Right atrium auricular region (tissue), 2 donors: ENCODE data around the gene SYTL2. TPM values are rescaled to one million over a fixed set of nuclear protein-coding genes. Genes with fewer than 3 reads are reported as not detected.

Source experiments
- DNase-seq: peaks from one replicate; pipeline ENCODE4 v3.0.0-alpha.2; 2019; ENCODE audit warnings: low spot score
- H3K27ac ChIP-seq, 2 donors: fragments of 200-600 bp; sonication (generic); 1 replicate in 1 of 2; 2 replicates in 1 of 2; pipeline ENCODE4 v1.5.1; 2016 to 2019
- H3K27me3 ChIP-seq, 2 donors: fragments of 200-600 bp; sonication (generic); one replicate each; pipeline versions ENCODE4 v1.5.1 to v1.6.0; 2017 to 2019
- H3K36me3 ChIP-seq: fragments of 200-600 bp; sonication (generic); one replicate; pipeline ENCODE4 v1.5.1; 2016
- H3K4me1 ChIP-seq, 2 donors: fragments of 200-600 bp; sonication (generic); one replicate each; pipeline versions ENCODE4 v1.5.1 to v1.6.0; 2017 to 2019
- H3K4me3 ChIP-seq, 2 donors: fragments of 200-600 bp; sonication (generic); 1 replicate in 1 of 2; 2 replicates in 1 of 2; pipeline ENCODE4 v1.5.1; 2017 to 2019; ENCODE audit warnings: mild to moderate bottlenecking in 1 of 2, moderate library complexity in 1 of 2
- H3K9me3 ChIP-seq, 2 donors: fragments of 200-600 bp; sonication (generic); one replicate each; pipeline ENCODE4 v1.5.1; 2019
- total RNA-seq, 2 donors: library from RNA; depleted of rRNA; stranded (reverse); fragments of >200 nt; gene quantifications; one replicate each; pipeline ENCODE4 v1.1.0, GENCODE V29; 2016
- TF ChIP-seq, protein P1 (sequence below), 2 donors: fragments of 200-600 bp; sonication (generic); IDR thresholded peaks; one replicate each; pipeline ENCODE4 v1.5.1; 2019; ENCODE audit warnings: antibody characterized with exemption in 2 of 2

Gene SYTL2
- total RNA-seq, 2 donors from 2014 or later = 5.0 to 12.1 TPM

DNA sequence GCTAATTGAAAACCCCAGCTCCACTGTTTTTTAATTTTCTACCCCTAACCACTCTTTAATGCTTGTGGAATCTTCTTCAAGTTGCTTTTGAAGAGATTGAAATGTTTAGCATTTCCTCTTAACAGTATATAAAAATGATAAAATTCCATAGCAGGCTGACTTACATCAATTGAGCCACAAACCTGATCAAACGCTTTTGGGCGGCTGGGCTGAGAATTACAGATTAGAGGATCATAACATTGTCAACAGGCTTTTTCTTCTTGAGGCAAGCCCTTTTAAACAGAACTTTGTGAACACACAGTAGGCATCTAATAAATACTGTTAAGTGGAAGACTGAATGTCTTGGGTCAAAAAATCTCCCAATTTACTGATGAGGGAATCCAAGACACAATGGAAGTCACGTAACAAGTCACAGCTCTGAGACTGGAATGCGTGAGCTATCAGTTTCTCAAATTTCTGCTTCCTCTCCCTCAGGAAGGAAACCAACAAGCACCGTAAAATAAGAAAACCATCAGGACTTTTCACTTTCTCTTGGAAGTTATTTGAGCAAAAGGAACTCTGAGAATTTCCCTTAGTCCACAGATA lies 75.0 kb downstream of the SYTL2 start:
- Histone ChIP-seq H3K27ac (peak overlapping the region in 1 of 2 donors; percentile 30), H3K27me3 (no peaks in the 10 kb centered on the region)

DNA sequence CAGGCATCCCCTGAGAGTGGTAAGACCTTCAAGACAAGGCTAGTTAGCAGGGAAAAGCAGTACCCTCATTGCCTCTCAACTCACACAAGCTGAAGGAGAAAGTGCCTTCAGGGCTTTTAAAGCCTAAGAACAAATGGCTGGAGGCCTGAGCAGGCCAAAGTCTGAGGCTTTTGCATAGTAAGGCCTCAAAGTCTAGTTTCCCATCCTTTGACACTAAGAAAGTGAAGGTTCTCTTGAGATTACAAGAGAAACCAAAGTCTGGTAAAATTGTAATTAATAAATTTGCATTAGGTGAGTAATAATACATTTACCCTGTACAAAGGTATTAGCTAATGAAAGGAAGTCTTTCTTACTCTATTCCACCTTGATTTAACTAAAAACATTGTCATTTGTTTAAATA lies 78.0 kb downstream of the SYTL2 start:
- Histone ChIP-seq H3K4me1 (peaks cover 0 to 3% of the 10 kb centered on the region in 2 donors), H3K9me3 (no peaks in the 10 kb centered on the region), H3K27ac (no peak overlapping the region), H3K27me3 (no peaks in the 10 kb centered on the region), H3K36me3 (no peaks in the 10 kb centered on the region), H3K4me3 (no peak overlapping the region)
- TF ChIP-seq, protein P1, sequence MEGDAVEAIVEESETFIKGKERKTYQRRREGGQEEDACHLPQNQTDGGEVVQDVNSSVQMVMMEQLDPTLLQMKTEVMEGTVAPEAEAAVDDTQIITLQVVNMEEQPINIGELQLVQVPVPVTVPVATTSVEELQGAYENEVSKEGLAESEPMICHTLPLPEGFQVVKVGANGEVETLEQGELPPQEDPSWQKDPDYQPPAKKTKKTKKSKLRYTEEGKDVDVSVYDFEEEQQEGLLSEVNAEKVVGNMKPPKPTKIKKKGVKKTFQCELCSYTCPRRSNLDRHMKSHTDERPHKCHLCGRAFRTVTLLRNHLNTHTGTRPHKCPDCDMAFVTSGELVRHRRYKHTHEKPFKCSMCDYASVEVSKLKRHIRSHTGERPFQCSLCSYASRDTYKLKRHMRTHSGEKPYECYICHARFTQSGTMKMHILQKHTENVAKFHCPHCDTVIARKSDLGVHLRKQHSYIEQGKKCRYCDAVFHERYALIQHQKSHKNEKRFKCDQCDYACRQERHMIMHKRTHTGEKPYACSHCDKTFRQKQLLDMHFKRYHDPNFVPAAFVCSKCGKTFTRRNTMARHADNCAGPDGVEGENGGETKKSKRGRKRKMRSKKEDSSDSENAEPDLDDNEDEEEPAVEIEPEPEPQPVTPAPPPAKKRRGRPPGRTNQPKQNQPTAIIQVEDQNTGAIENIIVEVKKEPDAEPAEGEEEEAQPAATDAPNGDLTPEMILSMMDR (IDR thresholded peaks at IDR 0.05) = no peak
- no peak for DNase-seq

More for the DNA sequence above, 75.0 kb downstream of the SYTL2 start:
- Histone ChIP-seq H3K4me1 (peaks cover 0 to 9% of the 10 kb centered on the region in 2 donors), H3K9me3 (no peaks in the 10 kb centered on the region), H3K36me3 (no peaks in the 10 kb centered on the region), H3K4me3 (no peak overlapping the region)
- no peak for DNase-seq
- TF ChIP-seq, protein P1 (IDR thresholded peaks at IDR 0.05) = no peak

DNA sequence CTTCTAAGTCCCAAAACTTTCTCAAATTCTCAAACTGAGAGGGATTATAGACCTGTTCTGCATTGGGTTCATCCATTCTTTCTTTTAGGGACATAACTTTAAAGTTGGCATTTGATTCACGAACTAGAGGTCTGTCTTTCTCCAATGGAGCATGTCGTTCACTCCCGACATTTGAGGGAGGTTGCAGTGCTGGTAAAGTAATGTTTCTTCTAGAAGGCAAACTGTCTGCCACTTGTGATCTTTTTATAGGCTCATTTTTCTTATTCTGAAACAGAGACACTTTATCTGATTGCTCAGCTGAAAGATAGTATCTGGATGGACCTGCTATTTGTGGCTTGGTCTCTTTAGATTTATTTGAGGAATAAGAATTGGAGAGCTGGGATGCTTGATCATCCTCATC lies 84.6 kb downstream of the SYTL2 start:
- Histone ChIP-seq H3K36me3 (no peaks in the 10 kb centered on the region), H3K4me3 (no peak overlapping the region), H3K27ac (no peak overlapping the region), H3K4me1 (peaks cover 0 to 8% of the 10 kb centered on the region in 2 donors), H3K9me3 (no peaks in the 10 kb centered on the region), H3K27me3 (no peaks in the 10 kb centered on the region)
- TF ChIP-seq, protein P1 (IDR thresholded peaks at IDR 0.05) = no peak
- DNase-seq = no peak

DNA sequence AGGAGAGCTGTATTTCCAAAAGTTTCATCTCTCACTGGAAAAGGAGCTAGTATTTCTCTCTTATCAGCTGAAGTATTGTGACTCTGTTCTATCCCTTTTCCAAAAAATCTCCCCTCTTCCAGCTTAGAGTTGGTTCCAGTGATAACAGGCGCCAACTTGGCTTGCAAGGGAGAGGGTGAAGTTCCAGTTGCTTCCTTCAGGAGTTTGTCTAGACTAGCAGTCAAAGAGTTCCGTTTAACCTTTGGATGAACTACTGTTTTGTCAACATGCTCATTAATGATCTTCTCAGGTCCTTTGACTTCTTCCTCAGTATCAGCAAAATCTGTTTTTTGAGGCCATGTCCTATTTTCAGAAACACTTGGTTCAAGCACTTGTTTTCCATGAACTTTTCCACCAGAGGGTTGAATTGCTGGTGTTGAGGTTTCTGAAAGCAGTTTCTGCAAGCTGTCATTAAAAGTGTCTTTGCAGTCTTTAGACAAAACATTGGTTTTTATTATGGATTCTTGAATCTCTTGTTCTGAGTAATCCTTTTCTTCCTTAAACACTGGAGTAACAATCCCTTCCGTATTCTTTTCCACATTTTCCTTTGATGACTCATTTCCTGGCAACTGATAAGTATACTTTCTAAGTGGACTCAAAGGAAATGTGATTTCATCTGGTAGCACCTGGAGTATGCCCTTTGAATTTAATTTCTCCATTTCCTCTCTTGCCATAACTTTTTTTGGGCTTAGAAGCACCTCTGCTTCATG lies 85.3 kb downstream of the SYTL2 start:
- Histone ChIP-seq H3K9me3 (no peaks in the 10 kb centered on the region), H3K36me3 (no peaks in the 10 kb centered on the region), H3K4me1 (peaks cover 0 to 8% of the 10 kb centered on the region in 2 donors), H3K4me3 (no peak overlapping the region), H3K27me3 (no peaks in the 10 kb centered on the region), H3K27ac (peak overlapping the region in 1 of 2 donors; percentile 45)
- TF ChIP-seq, protein P1 (IDR thresholded peaks at IDR 0.05) = no peak
- no peak for DNase-seq

DNA sequence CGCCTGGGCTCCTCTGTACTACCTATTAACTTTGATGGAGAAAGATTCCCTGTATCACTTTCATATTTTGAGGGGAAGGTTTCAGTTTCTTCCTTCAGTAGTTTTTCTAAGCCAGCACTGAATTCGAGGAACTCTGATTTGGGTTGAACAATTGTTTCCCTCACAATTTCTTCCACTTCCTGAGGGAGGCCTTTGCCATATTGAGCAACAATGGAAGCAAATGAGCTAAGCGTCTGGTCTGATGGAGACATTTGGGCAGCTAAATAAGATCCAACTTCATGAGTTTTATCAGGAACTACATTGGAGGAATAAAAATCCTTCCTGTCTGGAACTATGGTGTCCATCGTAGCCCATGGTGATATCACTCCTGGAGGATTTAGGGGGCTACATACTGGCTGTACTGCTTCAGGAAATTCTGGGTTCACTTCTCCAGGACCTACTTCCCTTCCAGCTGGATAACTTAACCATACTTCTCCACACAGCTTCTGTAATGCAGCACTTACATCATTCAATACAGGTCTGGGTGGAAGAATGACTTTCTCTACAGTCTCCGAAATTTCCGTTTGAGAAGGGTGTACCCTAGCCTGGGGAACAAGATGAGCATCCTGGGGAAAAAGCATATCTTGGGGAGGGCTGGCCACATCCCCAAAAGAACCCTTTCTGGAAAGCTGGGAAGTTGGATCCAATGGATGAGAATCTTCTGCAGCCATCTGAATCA lies 86.0 kb downstream of the SYTL2 start:
- Histone ChIP-seq H3K9me3 (no peaks in the 10 kb centered on the region), H3K4me3 (no peak overlapping the region), H3K27me3 (no peaks in the 10 kb centered on the region), H3K4me1 (peaks cover 0 to 8% of the 10 kb centered on the region in 2 donors), H3K36me3 (no peaks in the 10 kb centered on the region), H3K27ac (peak overlapping the region in 1 of 2 donors; percentile 45)
- no peak for DNase-seq
- TF ChIP-seq, protein P1 (IDR thresholded peaks at IDR 0.05) = no peak
